ENCODE results near the gene FOCAD.

Gene FOCAD

GRCh38 chr9:20786807-20787206, 102.7 kb downstream of the FOCAD start:
- H3K27me3 ChIP-seq (ENCODE audit: insufficient read depth, low read length), result no peaks in the 10 kb centered on the region
- TF ChIP-seq EZH2 (IDR thresholded peaks at IDR 0.05; ENCODE audit: borderline replicate concordance, low read length) (no peak), CTCF (IDR thresholded peaks at IDR 0.05; ENCODE audit: low read length) (no peak)
- no peaks in the 10 kb centered on the region for H3K36me3 ChIP-seq (ENCODE audit: insufficient read depth, low read length)
- H3F3A ChIP-seq (ENCODE audit: insufficient read depth, low read length), result no peaks in the 10 kb centered on the region
- H3K9ac ChIP-seq (ENCODE audit: low read length), result no peak overlapping the region
- H3K4me1 ChIP-seq (ENCODE audit: insufficient read depth, low read length, severe bottlenecking), result no peaks in the 10 kb centered on the region
- H3K27ac ChIP-seq (ENCODE audit: low read depth, low read length, poor library complexity, severe bottlenecking), result no peak overlapping the region
- H3K79me2 ChIP-seq (ENCODE audit: insufficient read depth, low read length), result no peaks in the 10 kb centered on the region
- no peak overlapping the region for H2AFZ ChIP-seq (ENCODE audit: low read length)
- no peaks in the 10 kb centered on the region for H4K20me1 ChIP-seq (ENCODE audit: insufficient read depth, low read length)
- H3K4me2 ChIP-seq (ENCODE audit: low read length), result no peak overlapping the region
- H3K4me3 ChIP-seq (ENCODE audit: low read depth, low read length, poor library complexity, severe bottlenecking), result no peak overlapping the region
- no peaks in the 10 kb centered on the region for H3K9me2 ChIP-seq (ENCODE audit: low read depth, low read length)
- H3K9me3 ChIP-seq (ENCODE audit: low read length), result no peaks in the 10 kb centered on the region

DNA sequence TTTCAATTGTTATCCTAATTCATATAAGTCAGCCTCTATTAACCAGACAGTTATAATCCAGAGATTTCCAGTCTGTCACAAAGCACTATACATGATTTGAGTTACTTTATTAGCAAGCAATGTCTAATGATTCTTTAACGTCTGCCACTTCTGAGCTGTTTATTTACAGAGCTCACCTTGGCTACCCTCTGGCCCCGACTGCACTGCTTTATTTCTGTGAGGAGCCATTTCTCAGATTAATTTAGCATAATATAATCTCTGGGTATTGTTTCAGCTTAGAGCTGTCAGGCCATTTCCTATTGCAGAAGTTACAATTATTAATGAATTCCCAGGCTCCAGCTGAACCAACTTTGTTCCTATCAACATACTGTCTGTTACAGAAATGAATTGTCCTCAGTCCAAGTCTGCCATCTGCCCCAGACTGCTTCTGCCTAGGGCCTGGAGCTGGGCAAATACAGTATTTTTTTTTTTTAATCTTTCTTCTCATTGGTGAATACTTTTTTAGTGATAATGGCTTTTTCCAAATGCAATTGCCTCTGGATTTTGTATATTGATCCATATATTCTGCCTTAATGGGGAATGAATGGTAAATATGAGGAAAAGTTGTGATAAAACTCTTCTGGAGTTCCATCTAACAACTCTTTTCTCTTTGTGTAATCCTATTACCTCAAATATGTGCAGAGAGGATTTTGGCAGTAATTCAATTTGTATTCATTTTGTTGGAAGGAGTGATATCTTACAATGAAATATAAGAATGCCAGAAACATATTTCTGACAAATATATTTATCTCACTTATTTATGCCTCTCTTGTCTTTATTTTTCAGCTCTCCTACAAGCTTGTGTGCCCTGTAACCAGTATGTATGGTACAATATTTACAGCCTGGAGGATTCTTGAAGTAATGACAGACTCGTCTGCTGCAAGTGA, 104.7 kb downstream of the FOCAD start:
- Histone ChIP-seq H2AFZ (ENCODE audit: low read length) (no peak overlapping the region), H3K4me3 (ENCODE audit: low read depth, low read length, poor library complexity, severe bottlenecking) (no peak overlapping the region)
- TF ChIP-seq EZH2 (IDR thresholded peaks at IDR 0.05; ENCODE audit: borderline replicate concordance, low read length) (no peak), CTCF (IDR thresholded peaks at IDR 0.05; ENCODE audit: low read length) (no peak)

DNA sequence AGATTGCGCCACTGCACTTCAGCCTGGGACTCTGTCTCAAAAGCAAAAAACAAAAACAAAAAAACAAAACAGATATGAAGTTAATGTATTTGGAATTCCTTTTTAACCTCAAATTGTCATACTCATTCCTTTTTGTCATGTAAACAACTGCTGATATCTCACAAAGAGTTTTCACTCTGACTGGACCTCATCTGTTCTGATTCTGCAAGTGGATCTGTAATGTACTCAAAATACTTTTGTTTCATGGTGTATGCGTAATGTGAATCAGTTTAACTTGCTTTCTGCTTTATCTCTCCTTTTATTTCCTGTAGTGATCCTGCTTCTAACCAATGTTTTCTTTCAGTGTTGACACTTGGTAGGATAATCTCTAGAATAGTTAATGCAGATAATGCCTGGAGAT, 106.7 kb downstream of the FOCAD start:
- H3K36me3 ChIP-seq (ENCODE audit: insufficient read depth, low read length), result no peaks in the 10 kb centered on the region
- no peaks in the 10 kb centered on the region for H4K20me1 ChIP-seq (ENCODE audit: insufficient read depth, low read length)
- H3K4me3 ChIP-seq (ENCODE audit: low read depth, low read length, poor library complexity, severe bottlenecking), result no peak overlapping the region
- H3K27ac ChIP-seq (ENCODE audit: low read depth, low read length, poor library complexity, severe bottlenecking), result no peak overlapping the region
- H3K9me3 ChIP-seq (ENCODE audit: low read length), result no peaks in the 10 kb centered on the region
- H3K9me2 ChIP-seq (ENCODE audit: low read depth, low read length), result no peaks in the 10 kb centered on the region
- H3K27me3 ChIP-seq (ENCODE audit: insufficient read depth, low read length), result no peaks in the 10 kb centered on the region
- H3K9ac ChIP-seq (ENCODE audit: low read length), result no peak overlapping the region
- no peak overlapping the region for H2AFZ ChIP-seq (ENCODE audit: low read length)
- H3F3A ChIP-seq (ENCODE audit: insufficient read depth, low read length), result no peaks in the 10 kb centered on the region
- no peaks in the 10 kb centered on the region for H3K79me2 ChIP-seq (ENCODE audit: insufficient read depth, low read length)
- no peaks in the 10 kb centered on the region for H3K4me1 ChIP-seq (ENCODE audit: insufficient read depth, low read length, severe bottlenecking)
- no peak overlapping the region for H3K4me2 ChIP-seq (ENCODE audit: low read length)
- TF ChIP-seq EZH2 (IDR thresholded peaks at IDR 0.05; ENCODE audit: borderline replicate concordance, low read length) (no peak), CTCF (IDR thresholded peaks at IDR 0.05; ENCODE audit: low read length) (no peak)

More for the DNA sequence above, 104.7 kb downstream of the FOCAD start:
- no peak overlapping the region for H3K4me2 ChIP-seq (ENCODE audit: low read length)
- H3K36me3 ChIP-seq (ENCODE audit: insufficient read depth, low read length), result no peaks in the 10 kb centered on the region
- H3F3A ChIP-seq (ENCODE audit: insufficient read depth, low read length), result no peaks in the 10 kb centered on the region
- H3K9me2 ChIP-seq (ENCODE audit: low read depth, low read length), result no peaks in the 10 kb centered on the region
- no peaks in the 10 kb centered on the region for H3K4me1 ChIP-seq (ENCODE audit: insufficient read depth, low read length, severe bottlenecking)
- no peaks in the 10 kb centered on the region for H3K79me2 ChIP-seq (ENCODE audit: insufficient read depth, low read length)
- H3K9ac ChIP-seq (ENCODE audit: low read length), result no peak overlapping the region
- H3K27ac ChIP-seq (ENCODE audit: low read depth, low read length, poor library complexity, severe bottlenecking), result no peak overlapping the region
- H4K20me1 ChIP-seq (ENCODE audit: insufficient read depth, low read length), result no peaks in the 10 kb centered on the region
- H3K27me3 ChIP-seq (ENCODE audit: insufficient read depth, low read length), result no peaks in the 10 kb centered on the region
- no peaks in the 10 kb centered on the region for H3K9me3 ChIP-seq (ENCODE audit: low read length)
